HL-60 (cell line): Measurements from ENCODE around the gene NLGN1.

Source experiments
- GABPA ChIP-seq: IDR thresholded peaks from 2 replicates; pipeline ENCODE4 v1.6.1; 2012; ENCODE audit warnings: low read depth
- POLR2AphosphoS5 ChIP-seq: IDR thresholded peaks from 2 replicates; pipeline ENCODE4 v1.6.1; 2012; ENCODE audit warnings: low read depth
- TF ChIP-seq, protein P1 (sequence below): IDR thresholded peaks from one replicate; pipeline ENCODE4 v1.5.1; 2011; ENCODE audit warnings: low read length, control low read depth, inconsistent platforms; ENCODE audit not compliant: insufficient read depth
- TF ChIP-seq, protein P2 (sequence below): IDR thresholded peaks from 2 replicates; pipeline ENCODE4 v1.6.1; 2012; ENCODE audit warnings: low read depth; ENCODE audit not compliant: insufficient replicate concordance

DNA sequence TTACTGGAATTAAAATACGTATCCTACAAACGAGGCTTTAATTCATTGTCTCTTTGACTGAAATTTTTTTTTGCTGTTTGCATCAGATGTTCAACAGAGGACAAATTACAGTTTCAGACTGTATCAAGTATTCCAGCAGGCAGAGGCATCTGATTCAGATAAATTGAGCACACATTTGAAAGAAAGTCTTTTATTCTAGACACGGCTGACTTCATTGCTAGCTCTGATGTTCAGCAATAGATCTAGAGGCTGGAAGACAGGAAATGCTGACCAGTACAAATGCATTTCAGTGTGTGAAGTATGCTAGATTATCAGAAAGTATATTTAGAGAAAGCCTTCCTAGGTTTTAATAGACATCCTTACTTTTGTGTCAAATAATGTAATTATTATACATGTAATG, 472.2 kb downstream of the NLGN1 start:
- TF ChIP-seq, protein P1, sequence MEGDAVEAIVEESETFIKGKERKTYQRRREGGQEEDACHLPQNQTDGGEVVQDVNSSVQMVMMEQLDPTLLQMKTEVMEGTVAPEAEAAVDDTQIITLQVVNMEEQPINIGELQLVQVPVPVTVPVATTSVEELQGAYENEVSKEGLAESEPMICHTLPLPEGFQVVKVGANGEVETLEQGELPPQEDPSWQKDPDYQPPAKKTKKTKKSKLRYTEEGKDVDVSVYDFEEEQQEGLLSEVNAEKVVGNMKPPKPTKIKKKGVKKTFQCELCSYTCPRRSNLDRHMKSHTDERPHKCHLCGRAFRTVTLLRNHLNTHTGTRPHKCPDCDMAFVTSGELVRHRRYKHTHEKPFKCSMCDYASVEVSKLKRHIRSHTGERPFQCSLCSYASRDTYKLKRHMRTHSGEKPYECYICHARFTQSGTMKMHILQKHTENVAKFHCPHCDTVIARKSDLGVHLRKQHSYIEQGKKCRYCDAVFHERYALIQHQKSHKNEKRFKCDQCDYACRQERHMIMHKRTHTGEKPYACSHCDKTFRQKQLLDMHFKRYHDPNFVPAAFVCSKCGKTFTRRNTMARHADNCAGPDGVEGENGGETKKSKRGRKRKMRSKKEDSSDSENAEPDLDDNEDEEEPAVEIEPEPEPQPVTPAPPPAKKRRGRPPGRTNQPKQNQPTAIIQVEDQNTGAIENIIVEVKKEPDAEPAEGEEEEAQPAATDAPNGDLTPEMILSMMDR, result no peak
- TF ChIP-seq POLR2AphosphoS5, result no peak
- no peak for TF ChIP-seq GABPA
- TF ChIP-seq, protein P2, sequence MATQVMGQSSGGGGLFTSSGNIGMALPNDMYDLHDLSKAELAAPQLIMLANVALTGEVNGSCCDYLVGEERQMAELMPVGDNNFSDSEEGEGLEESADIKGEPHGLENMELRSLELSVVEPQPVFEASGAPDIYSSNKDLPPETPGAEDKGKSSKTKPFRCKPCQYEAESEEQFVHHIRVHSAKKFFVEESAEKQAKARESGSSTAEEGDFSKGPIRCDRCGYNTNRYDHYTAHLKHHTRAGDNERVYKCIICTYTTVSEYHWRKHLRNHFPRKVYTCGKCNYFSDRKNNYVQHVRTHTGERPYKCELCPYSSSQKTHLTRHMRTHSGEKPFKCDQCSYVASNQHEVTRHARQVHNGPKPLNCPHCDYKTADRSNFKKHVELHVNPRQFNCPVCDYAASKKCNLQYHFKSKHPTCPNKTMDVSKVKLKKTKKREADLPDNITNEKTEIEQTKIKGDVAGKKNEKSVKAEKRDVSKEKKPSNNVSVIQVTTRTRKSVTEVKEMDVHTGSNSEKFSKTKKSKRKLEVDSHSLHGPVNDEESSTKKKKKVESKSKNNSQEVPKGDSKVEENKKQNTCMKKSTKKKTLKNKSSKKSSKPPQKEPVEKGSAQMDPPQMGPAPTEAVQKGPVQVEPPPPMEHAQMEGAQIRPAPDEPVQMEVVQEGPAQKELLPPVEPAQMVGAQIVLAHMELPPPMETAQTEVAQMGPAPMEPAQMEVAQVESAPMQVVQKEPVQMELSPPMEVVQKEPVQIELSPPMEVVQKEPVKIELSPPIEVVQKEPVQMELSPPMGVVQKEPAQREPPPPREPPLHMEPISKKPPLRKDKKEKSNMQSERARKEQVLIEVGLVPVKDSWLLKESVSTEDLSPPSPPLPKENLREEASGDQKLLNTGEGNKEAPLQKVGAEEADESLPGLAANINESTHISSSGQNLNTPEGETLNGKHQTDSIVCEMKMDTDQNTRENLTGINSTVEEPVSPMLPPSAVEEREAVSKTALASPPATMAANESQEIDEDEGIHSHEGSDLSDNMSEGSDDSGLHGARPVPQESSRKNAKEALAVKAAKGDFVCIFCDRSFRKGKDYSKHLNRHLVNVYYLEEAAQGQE, result no peak
